IgD-negative memory B cell (primary cell): Measurements from ENCODE around the gene TRPM7. TPM values are rescaled to one million over a fixed set of nuclear protein-coding genes. Genes with fewer than 3 reads are reported as not detected.
A peak's percentile ranks its signal among the peaks of the same experiment; 100 is the strongest.
"Not testable (repeated sequence)": the region's sequence is repeated elsewhere in the genome, so short reads cannot be mapped to it uniquely, and the experiment has no call there.

Experiments used
- H3K27ac Mint-ChIP-seq, 3 donors: one replicate each; pipeline ENCODE4 v1.8.0; 2020 to 2022; ENCODE audit warnings: mild to moderate bottlenecking in 3 of 3, mixed read lengths in 3 of 3, moderate library complexity in 1 of 3
- H3K27me3 Mint-ChIP-seq: one replicate; pipeline ENCODE4 v1.8.0; 2021; ENCODE audit warnings: mixed read lengths
- H3K36me3 Mint-ChIP-seq: one replicate; pipeline ENCODE4 v1.8.0; 2020; ENCODE audit warnings: mild to moderate bottlenecking, mixed read lengths
- H3K4me1 Mint-ChIP-seq, 3 donors: one replicate each; pipeline ENCODE4 v1.8.0; 2020 to 2022; ENCODE audit warnings: mixed read lengths in 3 of 3, mild to moderate bottlenecking in 1 of 3
- H3K4me3 Mint-ChIP-seq, 4 donors: one replicate each; pipeline ENCODE4 v1.8.0; 2020 to 2022; ENCODE audit warnings: mild to moderate bottlenecking in 4 of 4, mixed read lengths in 4 of 4, moderate library complexity in 3 of 4
- H3K9me3 Mint-ChIP-seq, 3 donors: one replicate each; pipeline ENCODE4 v1.8.0; 2020 to 2021; ENCODE audit warnings: mixed read lengths in 3 of 3, mild to moderate bottlenecking in 1 of 3
- polyA plus RNA-seq: library from polyadenylated mRNA; unstranded; fragments of 300-500 nt; fragmentation: Illumina TruSeq; gene quantifications from one replicate; pipeline ENCODE4 v1.2.3, GENCODE V29; 2021

Gene TRPM7
- polyA plus RNA-seq, 1 donor from 2014 or later = 13.8 TPM

DNA sequence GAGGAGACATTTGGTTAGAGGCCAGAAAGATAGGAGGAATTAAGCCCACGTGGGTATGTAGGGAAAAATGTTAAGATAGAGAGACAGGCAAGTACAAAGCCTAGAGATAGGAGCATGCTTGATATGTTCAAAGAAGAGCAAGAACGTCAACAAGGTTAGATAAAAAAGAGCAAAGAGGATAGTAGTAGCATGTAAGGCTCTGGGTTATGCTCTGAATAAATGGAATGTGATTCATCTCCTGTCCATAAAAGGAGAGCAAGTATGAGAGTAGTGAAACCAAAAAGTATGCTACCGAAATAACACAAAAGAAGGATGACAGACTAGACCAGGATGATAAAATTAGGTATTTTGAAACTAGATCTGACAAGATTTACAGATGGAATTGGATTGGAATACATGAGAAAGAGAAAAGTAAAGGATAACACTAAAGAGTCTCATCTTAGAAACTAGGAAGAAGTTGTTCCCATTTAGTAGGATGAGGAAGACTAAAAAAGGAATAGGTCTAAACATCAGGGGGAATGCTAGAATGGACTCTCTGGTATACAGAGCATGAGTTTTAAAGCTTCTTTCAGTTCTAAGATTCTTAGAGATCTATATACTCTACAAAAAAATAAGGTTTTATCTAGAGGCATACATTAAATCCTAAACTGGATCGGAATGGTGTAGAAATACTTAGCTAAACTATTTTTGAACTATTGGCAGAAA, 59.1 kb downstream of the TRPM7 start:
- Mint-ChIP-seq H3K4me1 (no peaks in the 10 kb centered on the region), H3K27me3 (no peaks in the 10 kb centered on the region), H3K9me3 (no peaks in the 10 kb centered on the region), H3K4me3 (no peak overlapping the region), H3K27ac (peak overlapping the region in 1 of 3 donors; percentile 63), H3K36me3 (peaks cover 5% of the 10 kb centered on the region)

DNA sequence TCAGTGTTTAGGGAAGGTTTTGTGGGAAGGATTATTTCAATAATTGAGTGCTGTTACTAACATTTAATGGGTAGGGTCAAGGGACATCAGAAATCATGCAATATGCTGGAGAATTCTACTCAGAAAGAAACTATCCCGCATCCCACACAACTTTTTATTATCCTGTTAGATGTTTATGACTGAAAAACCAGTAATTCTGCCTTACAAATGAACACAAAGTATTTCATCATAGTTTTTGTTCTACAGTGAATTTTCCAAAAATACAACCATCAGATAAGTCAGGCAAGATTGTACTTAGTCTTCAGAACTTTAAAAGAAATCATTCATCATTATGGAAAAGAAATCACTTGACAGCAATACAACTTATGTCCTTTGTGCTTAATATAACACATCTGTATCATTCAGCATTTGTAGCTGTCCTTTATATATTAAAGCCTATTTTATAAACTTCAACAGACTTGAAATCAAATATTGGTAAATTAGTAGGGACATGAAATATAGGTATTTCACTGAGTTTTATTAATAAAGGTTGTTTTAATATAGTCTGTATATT, 61.9 kb downstream of the TRPM7 start:
- no peaks in the 10 kb centered on the region for H3K9me3 Mint-ChIP-seq
- H3K4me1 Mint-ChIP-seq = no peaks in the 10 kb centered on the region
- peaks cover 5% of the 10 kb centered on the region for H3K36me3 Mint-ChIP-seq
- H3K4me3 Mint-ChIP-seq = no peak overlapping the region
- no peak overlapping the region for H3K27ac Mint-ChIP-seq
- no peaks in the 10 kb centered on the region for H3K27me3 Mint-ChIP-seq

DNA sequence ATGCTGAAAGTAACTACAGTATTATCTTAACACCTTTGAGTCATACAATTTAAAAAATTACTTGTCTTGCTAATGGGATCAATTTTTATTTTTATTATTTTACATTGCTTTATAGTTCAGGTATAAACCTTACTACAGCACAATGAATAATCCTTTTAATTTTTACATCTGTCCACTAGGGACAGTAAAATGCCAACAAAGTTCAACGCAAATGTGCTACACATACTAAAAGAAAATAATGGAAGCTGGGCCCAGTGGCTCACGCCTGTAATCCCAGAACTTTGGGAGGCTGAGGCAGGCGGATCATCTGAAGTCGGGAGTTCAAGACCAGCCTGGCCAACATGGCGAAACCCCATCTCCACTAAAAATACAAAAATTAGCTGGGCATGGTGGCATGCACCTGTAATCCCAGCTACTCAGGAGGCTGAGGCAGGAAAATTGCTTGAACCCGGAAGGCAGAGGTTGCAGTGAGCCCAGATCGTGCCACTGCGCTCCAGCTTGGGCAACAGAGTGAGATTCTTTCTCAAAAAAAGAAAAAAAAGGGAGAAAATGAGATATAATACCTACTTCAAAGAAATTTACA, 64.1 kb downstream of the TRPM7 start:
- H3K4me3 Mint-ChIP-seq, H3K4me1 Mint-ChIP-seq, H3K27ac Mint-ChIP-seq, H3K9me3 Mint-ChIP-seq, H3K36me3 Mint-ChIP-seq, H3K27me3 Mint-ChIP-seq: not testable (repeated sequence)

DNA sequence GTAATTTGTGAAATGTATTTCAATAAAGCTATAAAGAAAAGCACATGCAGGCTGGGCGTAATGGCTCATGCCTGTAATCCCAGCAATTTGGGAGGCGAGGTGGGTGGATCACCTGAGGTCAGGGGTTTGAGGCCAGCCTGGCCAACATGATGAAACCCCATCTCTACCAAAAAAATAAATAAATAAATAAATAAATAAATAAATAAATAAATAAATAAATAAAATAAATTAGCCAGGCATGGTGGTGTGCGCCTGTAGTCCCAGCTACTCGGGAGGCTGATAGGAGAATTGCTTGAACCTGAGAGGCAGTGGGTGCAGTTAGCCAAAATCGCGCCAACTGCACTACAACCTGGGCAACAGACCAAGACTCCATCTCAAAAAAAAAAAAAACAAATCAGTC, 69.6 kb downstream of the TRPM7 start:
- H3K27ac Mint-ChIP-seq, H3K4me3 Mint-ChIP-seq, H3K36me3 Mint-ChIP-seq, H3K4me1 Mint-ChIP-seq, H3K9me3 Mint-ChIP-seq, H3K27me3 Mint-ChIP-seq: not testable (repeated sequence)

DNA sequence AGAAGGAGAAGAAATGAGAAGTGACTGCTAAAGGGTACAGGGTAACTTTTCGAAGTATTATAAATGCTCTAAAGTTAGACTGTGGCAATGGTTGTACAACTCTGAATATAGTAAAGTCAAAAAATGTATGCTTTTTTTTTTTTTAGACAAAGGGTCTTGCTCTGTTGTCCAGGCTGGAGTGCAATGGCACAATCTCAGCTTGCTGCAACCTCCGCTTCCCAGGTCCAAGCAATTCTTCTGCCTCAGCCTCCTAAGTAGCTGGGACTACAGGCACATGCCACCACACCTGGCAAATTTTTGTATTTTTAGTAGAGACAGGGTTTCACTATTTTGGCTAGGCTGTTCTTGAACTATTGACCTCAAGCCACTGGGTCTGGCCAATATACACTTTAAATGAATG, 70.0 kb downstream of the TRPM7 start:
- H3K9me3 Mint-ChIP-seq, H3K4me3 Mint-ChIP-seq, H3K27me3 Mint-ChIP-seq, H3K36me3 Mint-ChIP-seq, H3K4me1 Mint-ChIP-seq, H3K27ac Mint-ChIP-seq: not testable (repeated sequence)

DNA sequence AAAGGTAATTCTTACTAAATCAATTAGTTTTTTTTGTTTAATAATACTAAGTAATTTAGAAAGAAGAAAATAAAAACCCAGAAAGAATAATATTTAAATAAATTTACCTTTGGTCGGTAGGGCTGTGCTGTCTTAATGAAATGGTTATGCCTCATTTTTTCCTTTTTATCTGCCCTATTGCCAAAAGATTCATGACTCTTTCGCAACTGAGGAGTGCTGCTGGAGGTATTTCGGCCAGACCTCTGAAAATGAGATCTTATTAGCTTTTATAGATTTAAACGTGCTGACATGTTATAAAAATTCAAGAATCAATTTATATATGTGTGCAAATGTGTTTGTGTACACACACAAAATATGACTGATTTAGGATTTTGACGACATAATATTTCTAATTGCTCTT, 73.0 kb downstream of the TRPM7 start:
- Mint-ChIP-seq H3K36me3 (no peaks in the 10 kb centered on the region), H3K4me3 (no peak overlapping the region), H3K4me1 (no peaks in the 10 kb centered on the region), H3K9me3 (no peaks in the 10 kb centered on the region), H3K27me3 (no peaks in the 10 kb centered on the region), H3K27ac (no peak overlapping the region)

GRCh38 chr15:50607129-50607528, 79.5 kb downstream of the TRPM7 start:
- Mint-ChIP-seq H3K27me3 (no peaks in the 10 kb centered on the region), H3K9me3 (peaks cover 0 to 4% (median 0%) of the 10 kb centered on the region in 3 donors), H3K4me1 (no peaks in the 10 kb centered on the region), H3K36me3 (peaks cover 13% of the 10 kb centered on the region), H3K27ac (no peak overlapping the region), H3K4me3 (no peak overlapping the region)

DNA sequence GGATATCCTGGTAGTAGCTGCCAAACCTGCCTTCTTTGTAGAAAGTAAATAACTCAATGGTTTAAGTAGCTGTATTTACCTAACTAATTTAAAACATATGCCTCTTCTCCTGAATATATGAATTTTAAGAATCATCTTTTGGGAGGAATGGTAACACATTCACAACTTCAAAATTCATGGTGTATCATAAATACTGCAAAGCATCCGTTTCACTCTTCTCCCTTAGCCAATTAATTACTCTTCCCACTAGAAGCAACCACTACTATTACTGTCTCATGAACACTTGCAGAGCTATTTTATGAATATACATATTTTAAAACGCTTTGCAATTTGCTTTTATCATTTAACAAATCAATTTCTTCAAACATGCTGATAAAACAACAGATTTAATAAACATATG, 81.1 kb downstream of the TRPM7 start:
- peaks cover 14% of the 10 kb centered on the region for H3K36me3 Mint-ChIP-seq
- no peaks in the 10 kb centered on the region for H3K4me1 Mint-ChIP-seq
- peaks cover 0 to 4% (median 0%) of the 10 kb centered on the region in 3 donors for H3K9me3 Mint-ChIP-seq
- H3K4me3 Mint-ChIP-seq = no peak overlapping the region
- no peak overlapping the region for H3K27ac Mint-ChIP-seq
- no peaks in the 10 kb centered on the region for H3K27me3 Mint-ChIP-seq

DNA sequence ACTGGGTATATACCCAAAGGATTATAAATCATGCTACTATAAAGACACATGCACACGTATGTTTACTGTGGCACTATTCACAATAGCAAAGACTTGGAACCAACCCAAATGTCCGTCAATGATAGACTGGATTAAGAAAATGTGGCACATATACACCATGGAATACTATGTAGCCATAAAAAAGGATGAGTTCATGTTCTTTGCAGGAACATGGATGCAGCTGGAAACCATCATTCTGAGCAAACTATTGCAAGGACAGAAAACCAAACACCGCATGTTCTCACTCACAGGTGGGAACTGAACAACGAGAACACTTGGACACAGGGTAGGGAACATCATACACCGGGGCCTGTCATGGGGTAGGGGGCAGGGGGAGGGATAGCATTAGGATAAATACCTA, 84.6 kb downstream of the TRPM7 start:
- H3K27me3 Mint-ChIP-seq, H3K9me3 Mint-ChIP-seq, H3K4me1 Mint-ChIP-seq, H3K4me3 Mint-ChIP-seq, H3K27ac Mint-ChIP-seq: not testable (repeated sequence)
- peaks cover 14% of the 10 kb centered on the region for H3K36me3 Mint-ChIP-seq

GRCh38 chr15:50594311-50594710, 92.3 kb downstream of the TRPM7 start:
- Mint-ChIP-seq H3K27me3 (no peaks in the 10 kb centered on the region), H3K27ac (no peak overlapping the region), H3K9me3 (no peaks in the 10 kb centered on the region), H3K36me3 (no peaks in the 10 kb centered on the region), H3K4me3 (no peak overlapping the region), H3K4me1 (no peaks in the 10 kb centered on the region)

- Mint-ChIP-seq H3K9me3 (no peaks in the 10 kb centered on the region), H3K4me1 (no peaks in the 10 kb centered on the region), H3K27ac (peak overlapping the region in 1 of 3 donors; percentile 27), H3K36me3 (peaks cover under 1% of the 10 kb centered on the region), H3K4me3 (no peak overlapping the region), H3K27me3 (no peaks in the 10 kb centered on the region)
Observed at GRCh38 chr15:50593761-50594160, 92.8 kb downstream of the TRPM7 start.

DNA sequence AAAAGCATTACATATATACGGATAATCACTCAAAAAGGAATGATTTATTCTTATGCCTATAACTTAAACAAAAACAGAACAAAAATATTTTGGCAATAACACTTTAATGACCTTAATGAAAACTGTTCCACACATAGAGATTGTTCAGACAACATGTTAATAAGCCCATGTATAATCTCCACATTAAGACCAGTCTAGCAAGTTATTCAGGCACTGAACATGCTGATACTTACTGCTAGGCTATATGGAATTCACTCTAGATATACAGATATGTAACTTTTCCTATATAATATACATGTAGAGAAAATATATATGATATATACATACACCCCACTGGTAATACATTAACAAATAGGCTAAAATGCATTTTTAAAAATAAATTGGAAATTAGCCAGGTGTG, 96.3 kb downstream of the TRPM7 start:
- H3K9me3 Mint-ChIP-seq = no peaks in the 10 kb centered on the region
- no peak overlapping the region for H3K4me3 Mint-ChIP-seq
- no peaks in the 10 kb centered on the region for H3K27me3 Mint-ChIP-seq
- H3K36me3 Mint-ChIP-seq = peaks cover 9% of the 10 kb centered on the region
- H3K27ac Mint-ChIP-seq = no peak overlapping the region
- no peaks in the 10 kb centered on the region for H3K4me1 Mint-ChIP-seq

- H3K4me1 Mint-ChIP-seq = no peaks in the 10 kb centered on the region
- H3K27ac Mint-ChIP-seq = no peak overlapping the region
- peaks cover 0 to 1% (median 0%) of the 10 kb centered on the region in 3 donors for H3K9me3 Mint-ChIP-seq
- H3K27me3 Mint-ChIP-seq = no peaks in the 10 kb centered on the region
- peaks cover 7% of the 10 kb centered on the region for H3K36me3 Mint-ChIP-seq
- no peak overlapping the region for H3K4me3 Mint-ChIP-seq
Observed at GRCh38 chr15:50577492-50577891, 109.1 kb downstream of the TRPM7 start.

GRCh38 chr15:50576166-50576565, 110.4 kb downstream of the TRPM7 start:
- H3K27ac Mint-ChIP-seq = no peak overlapping the region
- no peak overlapping the region for H3K4me3 Mint-ChIP-seq
- H3K9me3 Mint-ChIP-seq = peaks cover 0 to 1% (median 0%) of the 10 kb centered on the region in 3 donors
- no peaks in the 10 kb centered on the region for H3K27me3 Mint-ChIP-seq
- no peaks in the 10 kb centered on the region for H3K4me1 Mint-ChIP-seq
- H3K36me3 Mint-ChIP-seq = peaks cover 5% of the 10 kb centered on the region

GRCh38 chr15:50573842-50574241, 112.8 kb downstream of the TRPM7 start:
- H3K36me3 Mint-ChIP-seq, H3K27me3 Mint-ChIP-seq, H3K4me1 Mint-ChIP-seq, H3K4me3 Mint-ChIP-seq, H3K27ac Mint-ChIP-seq, H3K9me3 Mint-ChIP-seq: not testable (repeated sequence)

- peaks cover 2% of the 10 kb centered on the region for H3K36me3 Mint-ChIP-seq
- no peak overlapping the region for H3K4me3 Mint-ChIP-seq
- H3K9me3 Mint-ChIP-seq = no peaks in the 10 kb centered on the region
- H3K27ac Mint-ChIP-seq = no peak overlapping the region
- no peaks in the 10 kb centered on the region for H3K4me1 Mint-ChIP-seq
- H3K27me3 Mint-ChIP-seq = no peaks in the 10 kb centered on the region
Observed at GRCh38 chr15:50563756-50564155, 122.8 kb downstream of the TRPM7 start.
